Gastroesophageal sphincter (tissue), 4 donors: ENCODE measurements around the gene RBM14. TPM values are rescaled to one million over a fixed set of nuclear protein-coding genes. Genes with fewer than 3 reads are reported as not detected.
A peak's percentile ranks its signal among the peaks of the same experiment; 100 is the strongest.

Experiments
- ATAC-seq: fragments of 150-250 bp; one replicate; pipeline ENCODE4 v1.9.1; 2016; ENCODE audit warnings: mild to moderate bottlenecking, moderate library complexity
- H3K27ac ChIP-seq, 4 donors: fragments of 200-600 bp; sonication (generic) in 3 of 4; 1 replicate in 3 of 4; 2 replicates in 1 of 4; pipeline ENCODE4 v1.5.1; 2016 to 2019
- H3K27me3 ChIP-seq: fragments of 200-600 bp; sonication (generic); one replicate; pipeline ENCODE4 v1.5.1; 2019
- H3K36me3 ChIP-seq, 2 donors: fragments of 200-600 bp; sonication (generic); one replicate each; pipeline ENCODE4 v1.5.1; 2019; ENCODE audit warnings: control low read depth in 1 of 2
- H3K4me1 ChIP-seq, 3 donors: fragments of 200-600 bp; sonication (generic); 1 replicate in 2 of 3; 2 replicates in 1 of 3; pipeline ENCODE4 v1.5.1; 2016 to 2019; ENCODE audit warnings: control low read depth in 2 of 3
- H3K4me3 ChIP-seq, 2 donors: fragments of 200-600 bp; sonication (generic); one replicate each; pipeline ENCODE4 v1.5.1; 2019; ENCODE audit warnings: mild to moderate bottlenecking in 1 of 2, moderate library complexity in 1 of 2
- H3K9me3 ChIP-seq, 3 donors: fragments of 200-600 bp; sonication (generic); one replicate each; pipeline ENCODE4 v1.5.1; 2017 to 2019; ENCODE audit warnings: control low read depth in 2 of 3
- EP300 ChIP-seq: sonication (generic); formaldehyde crosslinking; IDR thresholded peaks from one replicate; pipeline ENCODE4 v1.6.1; 2017; ENCODE audit warnings: antibody characterized with exemption, mild to moderate bottlenecking
- POLR2A ChIP-seq, 2 donors: fragments of 450-650 bp; IDR thresholded peaks; one replicate each; pipeline ENCODE4 v1.6.1; 2017; ENCODE audit warnings: antibody characterized with exemption in 2 of 2, mild to moderate bottlenecking in 2 of 2, moderate library complexity in 1 of 2
- POLR2AphosphoS5 ChIP-seq: sonication (generic); formaldehyde crosslinking; IDR thresholded peaks from one replicate; pipeline ENCODE4 v1.6.1; 2017; ENCODE audit warnings: antibody characterized with exemption
- WGBS, 2 donors: methylation state at CpG; one replicate each; pipeline ENCODE4 v1.1.5; 2018; ENCODE audit warnings: low coverage in 1 of 2; 5-methylcytosine and 5-hydroxymethylcytosine counted together
- total RNA-seq, 4 donors: library from RNA; depleted of rRNA; stranded (reverse); fragments of >200 nt; gene quantifications; one replicate each; pipeline ENCODE4 v1.1.0, GENCODE V29; 2016
- TF ChIP-seq, protein P1 (sequence below), 4 experiments: fragments of 200-600 bp in 2 of 4; fragments of 450-650 bp in 2 of 4; sonication (generic) in 1 of 4; IDR thresholded peaks; one replicate each; pipeline ENCODE4 v1.5.1; 2017 to 2019; ENCODE audit warnings: antibody characterized with exemption in 4 of 4, mild to moderate bottlenecking in 2 of 4, moderate library complexity in 2 of 4

The RBM14 gene, protein sequence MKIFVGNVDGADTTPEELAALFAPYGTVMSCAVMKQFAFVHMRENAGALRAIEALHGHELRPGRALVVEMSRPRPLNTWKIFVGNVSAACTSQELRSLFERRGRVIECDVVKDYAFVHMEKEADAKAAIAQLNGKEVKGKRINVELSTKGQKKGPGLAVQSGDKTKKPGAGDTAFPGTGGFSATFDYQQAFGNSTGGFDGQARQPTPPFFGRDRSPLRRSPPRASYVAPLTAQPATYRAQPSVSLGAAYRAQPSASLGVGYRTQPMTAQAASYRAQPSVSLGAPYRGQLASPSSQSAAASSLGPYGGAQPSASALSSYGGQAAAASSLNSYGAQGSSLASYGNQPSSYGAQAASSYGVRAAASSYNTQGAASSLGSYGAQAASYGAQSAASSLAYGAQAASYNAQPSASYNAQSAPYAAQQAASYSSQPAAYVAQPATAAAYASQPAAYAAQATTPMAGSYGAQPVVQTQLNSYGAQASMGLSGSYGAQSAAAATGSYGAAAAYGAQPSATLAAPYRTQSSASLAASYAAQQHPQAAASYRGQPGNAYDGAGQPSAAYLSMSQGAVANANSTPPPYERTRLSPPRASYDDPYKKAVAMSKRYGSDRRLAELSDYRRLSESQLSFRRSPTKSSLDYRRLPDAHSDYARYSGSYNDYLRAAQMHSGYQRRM
- 10 to 100 TPM; 25.6 to 66.6 (median 42.5) TPM for total RNA-seq

DNA sequence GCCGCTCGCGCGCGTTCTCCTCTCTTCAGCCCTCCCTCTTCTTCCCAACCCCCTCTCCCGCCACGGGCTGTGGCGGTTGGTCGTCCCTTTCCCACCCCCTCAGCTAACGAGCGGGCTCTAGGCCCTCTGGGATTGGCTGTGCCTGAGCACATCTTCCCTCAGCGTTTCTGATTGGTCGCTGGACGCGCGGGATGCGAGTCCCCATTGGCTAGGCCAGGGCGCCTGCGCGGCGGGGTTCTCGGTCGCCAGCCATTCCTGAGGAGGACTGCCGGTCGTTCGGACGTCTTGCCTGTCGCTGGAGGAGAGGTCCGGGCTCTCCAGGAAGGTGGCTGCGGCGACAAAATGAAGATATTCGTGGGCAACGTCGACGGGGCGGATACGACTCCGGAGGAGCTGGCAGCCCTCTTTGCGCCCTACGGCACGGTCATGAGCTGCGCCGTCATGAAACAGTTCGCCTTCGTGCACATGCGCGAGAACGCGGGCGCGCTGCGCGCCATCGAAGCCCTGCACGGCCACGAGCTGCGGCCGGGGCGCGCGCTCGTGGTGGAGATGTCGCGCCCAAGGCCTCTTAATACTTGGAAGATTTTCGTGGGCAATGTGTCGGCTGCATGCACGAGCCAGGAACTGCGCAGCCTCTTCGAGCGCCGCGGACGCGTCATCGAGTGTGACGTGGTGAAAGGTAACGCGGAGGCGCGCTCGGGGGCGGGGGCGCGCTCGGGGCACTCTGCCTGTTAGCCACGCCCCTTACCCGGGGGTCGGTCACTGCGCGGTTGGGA lies at the start of gene RBM14:
RBM14 (plus strand) TSS at position 252 of the 776 bp plus-strand sequence; CDS start at position 343, 91 bp downstream.
- no peak for TF ChIP-seq EP300
- TF ChIP-seq POLR2A (IDR thresholded peaks at IDR 0.05) = peak; percentile 99
- TF ChIP-seq, protein P1, sequence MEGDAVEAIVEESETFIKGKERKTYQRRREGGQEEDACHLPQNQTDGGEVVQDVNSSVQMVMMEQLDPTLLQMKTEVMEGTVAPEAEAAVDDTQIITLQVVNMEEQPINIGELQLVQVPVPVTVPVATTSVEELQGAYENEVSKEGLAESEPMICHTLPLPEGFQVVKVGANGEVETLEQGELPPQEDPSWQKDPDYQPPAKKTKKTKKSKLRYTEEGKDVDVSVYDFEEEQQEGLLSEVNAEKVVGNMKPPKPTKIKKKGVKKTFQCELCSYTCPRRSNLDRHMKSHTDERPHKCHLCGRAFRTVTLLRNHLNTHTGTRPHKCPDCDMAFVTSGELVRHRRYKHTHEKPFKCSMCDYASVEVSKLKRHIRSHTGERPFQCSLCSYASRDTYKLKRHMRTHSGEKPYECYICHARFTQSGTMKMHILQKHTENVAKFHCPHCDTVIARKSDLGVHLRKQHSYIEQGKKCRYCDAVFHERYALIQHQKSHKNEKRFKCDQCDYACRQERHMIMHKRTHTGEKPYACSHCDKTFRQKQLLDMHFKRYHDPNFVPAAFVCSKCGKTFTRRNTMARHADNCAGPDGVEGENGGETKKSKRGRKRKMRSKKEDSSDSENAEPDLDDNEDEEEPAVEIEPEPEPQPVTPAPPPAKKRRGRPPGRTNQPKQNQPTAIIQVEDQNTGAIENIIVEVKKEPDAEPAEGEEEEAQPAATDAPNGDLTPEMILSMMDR (IDR thresholded peaks at IDR 0.05) = no peak
- TF ChIP-seq POLR2AphosphoS5 = peak; percentile 100
- peak; percentile 98 for ATAC-seq
- Histone ChIP-seq H3K4me1 (peaks cover 0 to 53% (median 21%) of the 10 kb centered on the region in 3 donors), H3K27ac (peak within 1 kb of the TSS; percentile 88 to 98 (median 96)), H3K27me3 (no peaks in the 10 kb centered on the region), H3K4me3 (peak within 1 kb of the TSS; percentile 71 to 90), H3K36me3 (no peaks in the 10 kb centered on the region), H3K9me3 (no peaks in the 10 kb centered on the region)
- 0% methylated on average over 4 to 6 of the region's 90 CpGs for WGBS, 2 donors

DNA sequence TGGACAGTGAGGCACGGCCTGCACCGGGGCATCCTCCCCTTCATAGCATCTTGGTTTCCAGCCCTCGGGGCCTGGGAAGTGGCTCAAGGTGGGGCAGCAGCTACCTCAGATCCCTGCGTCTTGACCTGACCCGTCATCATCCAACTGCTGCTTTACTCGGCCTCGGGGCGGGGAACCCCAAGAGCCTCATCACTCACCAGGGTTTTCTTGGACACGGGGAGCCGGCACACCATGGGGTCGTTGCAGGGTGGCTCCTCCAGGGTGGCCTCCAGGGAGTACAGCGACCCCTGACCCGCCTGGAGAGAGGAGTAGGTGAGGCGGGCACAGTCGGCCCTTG lies 48.7 kb upstream of the RBM14 start:
- 69 to 80% methylated on average over 1 to 5 of the region's 15 CpGs for WGBS, 2 donors
- Histone ChIP-seq H3K4me1 (peaks cover 0 to 23% (median 9%) of the 10 kb centered on the region in 3 donors), H3K27ac (peak overlapping the region in 3 of 4 donors; percentile 52 to 75 (median 65)), H3K9me3 (no peaks in the 10 kb centered on the region), H3K4me3 (peak overlapping the region; percentile 25 to 72), H3K27me3 (no peaks in the 10 kb centered on the region), H3K36me3 (peaks cover 0 to 46% of the 10 kb centered on the region in 2 donors)
- ATAC-seq = no peak
- TF ChIP-seq, protein P1 (IDR thresholded peaks at IDR 0.05) = no peak
- TF ChIP-seq EP300 (no peak), POLR2AphosphoS5 (no peak), POLR2A (IDR thresholded peaks at IDR 0.05) (no peak)

DNA sequence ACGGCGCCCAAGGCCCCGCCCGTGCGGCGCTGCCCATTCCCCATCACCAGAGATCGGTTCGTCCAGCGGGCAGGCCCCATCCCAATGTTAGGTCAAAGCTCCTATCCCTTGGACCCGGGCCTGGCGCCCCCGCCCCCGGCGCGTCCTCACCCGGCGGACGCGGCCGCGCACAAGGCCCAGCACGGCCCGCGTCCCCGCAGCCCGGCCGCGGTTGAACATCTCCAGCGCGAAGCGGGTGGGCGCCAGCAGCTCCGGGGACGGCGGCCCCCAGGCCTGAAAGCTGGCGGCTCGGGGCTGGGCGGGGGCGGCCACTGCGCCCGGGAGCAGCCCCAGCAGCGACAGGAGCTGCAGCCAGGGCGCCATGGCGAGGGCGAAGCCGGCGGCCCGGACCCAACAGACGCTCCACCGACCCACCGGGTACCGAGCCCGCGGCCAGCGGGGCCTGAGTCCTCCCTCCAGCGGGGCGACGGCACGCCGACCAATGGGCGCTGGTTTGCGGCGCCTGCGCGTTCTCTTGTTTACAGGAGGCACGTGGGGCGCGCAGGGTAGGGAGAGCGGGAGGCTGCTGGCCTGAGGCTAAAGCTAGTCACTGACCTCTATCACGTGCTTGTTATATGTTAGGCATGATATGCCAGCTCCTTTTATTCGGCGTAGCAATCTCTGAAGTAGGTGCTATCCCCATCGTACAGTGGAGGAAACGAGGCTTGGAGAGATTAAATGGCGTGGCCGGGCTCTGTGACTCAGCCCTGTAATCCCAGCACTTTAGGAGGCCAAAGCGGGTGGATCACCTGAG lies 48.1 kb upstream of the RBM14 start, which contains the start of gene CTSF:
CTSF (minus strand) TSS at position 483 of the 793 bp plus-strand sequence; CDS start at position 363, 120 bp downstream.
- 8% methylated on average over 7 of the region's 77 CpGs; no CpG with 5 or more reads in 1 of the 2 donors for WGBS, 2 donors
- TF ChIP-seq, protein P1 (IDR thresholded peaks at IDR 0.05) = no peak
- TF ChIP-seq POLR2A (IDR thresholded peaks at IDR 0.05) (peak; percentile 33 to 53), POLR2AphosphoS5 (no peak)
- peaks cover 0 to 23% (median 9%) of the 10 kb centered on the region in 3 donors for H3K4me1 ChIP-seq
- H3K9me3 ChIP-seq = no peaks in the 10 kb centered on the region
- H3K27me3 ChIP-seq = no peaks in the 10 kb centered on the region
- peak within 1 kb of the TSS in 3 of 4 donors; percentile 52 to 75 (median 65) for H3K27ac ChIP-seq
- ATAC-seq = peak; percentile 95
- peak within 1 kb of the TSS; percentile 25 to 72 for H3K4me3 ChIP-seq
- H3K36me3 ChIP-seq = peaks cover 0 to 40% of the 10 kb centered on the region in 2 donors

DNA sequence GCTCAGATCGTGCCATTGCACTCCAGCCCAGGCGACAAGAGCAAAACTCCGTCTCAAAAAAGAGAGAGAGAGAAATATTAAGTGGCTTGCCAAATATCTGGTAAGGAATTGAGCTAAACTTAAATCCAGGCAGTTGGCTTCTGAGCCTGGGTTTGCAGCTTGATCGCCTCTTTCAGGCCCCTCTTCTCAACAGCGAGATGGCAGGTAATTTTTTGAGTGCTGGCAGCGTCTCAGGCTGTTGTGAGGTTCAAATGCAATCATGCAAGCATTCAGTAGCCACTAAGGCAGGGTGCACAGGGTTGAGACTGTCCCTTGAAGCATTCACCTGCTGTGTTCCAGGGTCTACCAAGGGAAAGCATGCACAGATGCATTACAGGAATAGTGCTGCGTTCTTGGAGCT lies 47.4 kb upstream of the RBM14 start:
- Histone ChIP-seq H3K9me3 (no peaks in the 10 kb centered on the region), H3K4me3 (no peak overlapping the region), H3K36me3 (peaks cover 0 to 33% of the 10 kb centered on the region in 2 donors), H3K27me3 (no peaks in the 10 kb centered on the region), H3K4me1 (peaks cover 0 to 23% (median 9%) of the 10 kb centered on the region in 3 donors), H3K27ac (peak overlapping the region in 2 of 4 donors; percentile 65 to 75)
- WGBS, 2 donors = 78 to 87% methylated on average over 4 to 7 of the region's 7 CpGs
- ATAC-seq = no peak
- no peak for TF ChIP-seq POLR2AphosphoS5
- TF ChIP-seq, protein P1 (IDR thresholded peaks at IDR 0.05) = no peak
- no peak for TF ChIP-seq EP300
- TF ChIP-seq POLR2A (IDR thresholded peaks at IDR 0.05) = no peak
